Natural killer cell (primary cell): ENCODE data around the gene EYS. TPM values are rescaled to one million over a fixed set of nuclear protein-coding genes. Genes with fewer than 3 reads are reported as not detected.

Experiments used
- ATAC-seq, 3 donors: fragments of 150-1000 bp in 2 of 3; fragments of 200-7000 bp in 1 of 3; cut with Tn5 transposase; 1 replicate in 1 of 3; 2 replicates in 2 of 3; pipeline ENCODE4 v1.10.0; 2021; ENCODE audit warnings: mild to moderate bottlenecking in 2 of 3, moderate library complexity in 2 of 3
- DNase-seq, 2 donors: peaks; one replicate each; pipeline versions ENCODE4 v3.0.0 to v3.0.0-alpha.2; 2013 to 2021; ENCODE audit warnings: mixed read lengths in 1 of 2
- H3K27ac ChIP-seq: one replicate; pipeline ENCODE4 v1.5.1; 2013; ENCODE audit warnings: mild to moderate bottlenecking, low read length
- H3K27me3 ChIP-seq: one replicate; pipeline ENCODE4 v1.6.1; 2013; ENCODE audit warnings: low read length; ENCODE audit not compliant: control insufficient read depth, insufficient read depth
- H3K36me3 ChIP-seq: one replicate; pipeline ENCODE4 v1.6.1; 2013; ENCODE audit warnings: low read length; ENCODE audit not compliant: control insufficient read depth, insufficient read depth
- H3K4me1 ChIP-seq: one replicate; pipeline ENCODE4 v1.6.1; 2013; ENCODE audit warnings: low read length; ENCODE audit not compliant: control insufficient read depth, insufficient read depth
- H3K4me3 ChIP-seq: one replicate; pipeline ENCODE4 v1.5.1; 2013; ENCODE audit warnings: low read length
- H3K9me3 ChIP-seq: one replicate; pipeline ENCODE4 v1.6.1; 2013; ENCODE audit warnings: low read length; ENCODE audit not compliant: control insufficient read depth, insufficient read depth
- H3K27ac Mint-ChIP-seq, 2 donors: one replicate each; pipeline ENCODE4 v1.8.0; 2022; ENCODE audit warnings: mild to moderate bottlenecking in 2 of 2, mixed read lengths in 2 of 2, moderate library complexity in 1 of 2
- H3K27me3 Mint-ChIP-seq, 2 donors: one replicate each; pipeline ENCODE4 v1.8.0; 2022; ENCODE audit warnings: low read depth in 2 of 2, mixed read lengths in 2 of 2
- H3K36me3 Mint-ChIP-seq: one replicate; pipeline ENCODE4 v1.8.0; 2022; ENCODE audit warnings: mixed read lengths
- H3K4me1 Mint-ChIP-seq, 2 donors: one replicate each; pipeline ENCODE4 v1.8.0; 2022; ENCODE audit warnings: mixed read lengths in 2 of 2
- H3K4me3 Mint-ChIP-seq: one replicate; pipeline ENCODE4 v1.8.0; 2022; ENCODE audit warnings: mild to moderate bottlenecking, moderate library complexity, mixed read lengths
- H3K9me3 Mint-ChIP-seq, 2 donors: one replicate each; pipeline ENCODE4 v1.8.0; 2022; ENCODE audit warnings: mixed read lengths in 2 of 2
- WGBS: methylation state at CpG from one replicate; pipeline ENCODE4 v1.1.7; 2013; ENCODE audit warnings: missing lambda C conversion rate; ENCODE audit not compliant: insufficient coverage; 5-methylcytosine and 5-hydroxymethylcytosine counted together
- intact Hi-C: fragments of 100-400 bp; cut with micrococcal nuclease; formaldehyde crosslinking; loops from one replicate; pipeline ENCODE4 v1.14.2; 2022
- total RNA-seq, 4 donors: library from RNA; stranded (reverse); fragments of 120-200 nt in 1 of 4; gene quantifications; one replicate each; pipeline versions ENCODE4 v1.2.3 to v1.2.4, GENCODE V29; 2013 to 2022
- TF ChIP-seq, protein P1 (sequence below): fragments of 200-600 bp; IDR thresholded peaks from one replicate; pipeline ENCODE4 v1.8.0; 2022; ENCODE audit warnings: antibody characterized with exemption

EYS gene
- total RNA-seq, 3 donors from 2014 or later (not counting 1 experiment from before 2014, with no cell fraction given): 0.55 TPM; not detected in 2

- H3K36me3 Mint-ChIP-seq: peaks cover 15% of the 10 kb centered on the region
- no peaks in the 10 kb centered on the region for H3K36me3 ChIP-seq
- H3K4me1 Mint-ChIP-seq: no peaks in the 10 kb centered on the region
- DNase-seq: no peak
- H3K4me1 ChIP-seq: no peaks in the 10 kb centered on the region
- H3K9me3 ChIP-seq: peaks cover 8% of the 10 kb centered on the region
- intact Hi-C loops: no loop called here
- H3K27me3 Mint-ChIP-seq: no peaks in the 10 kb centered on the region
- TF ChIP-seq, protein P1, sequence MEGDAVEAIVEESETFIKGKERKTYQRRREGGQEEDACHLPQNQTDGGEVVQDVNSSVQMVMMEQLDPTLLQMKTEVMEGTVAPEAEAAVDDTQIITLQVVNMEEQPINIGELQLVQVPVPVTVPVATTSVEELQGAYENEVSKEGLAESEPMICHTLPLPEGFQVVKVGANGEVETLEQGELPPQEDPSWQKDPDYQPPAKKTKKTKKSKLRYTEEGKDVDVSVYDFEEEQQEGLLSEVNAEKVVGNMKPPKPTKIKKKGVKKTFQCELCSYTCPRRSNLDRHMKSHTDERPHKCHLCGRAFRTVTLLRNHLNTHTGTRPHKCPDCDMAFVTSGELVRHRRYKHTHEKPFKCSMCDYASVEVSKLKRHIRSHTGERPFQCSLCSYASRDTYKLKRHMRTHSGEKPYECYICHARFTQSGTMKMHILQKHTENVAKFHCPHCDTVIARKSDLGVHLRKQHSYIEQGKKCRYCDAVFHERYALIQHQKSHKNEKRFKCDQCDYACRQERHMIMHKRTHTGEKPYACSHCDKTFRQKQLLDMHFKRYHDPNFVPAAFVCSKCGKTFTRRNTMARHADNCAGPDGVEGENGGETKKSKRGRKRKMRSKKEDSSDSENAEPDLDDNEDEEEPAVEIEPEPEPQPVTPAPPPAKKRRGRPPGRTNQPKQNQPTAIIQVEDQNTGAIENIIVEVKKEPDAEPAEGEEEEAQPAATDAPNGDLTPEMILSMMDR: no peak
- H3K4me3 ChIP-seq: no peak overlapping the region
- peaks cover 20 to 29% of the 10 kb centered on the region in 2 donors for H3K9me3 Mint-ChIP-seq
- no peak for ATAC-seq
- no peak overlapping the region for H3K27ac ChIP-seq
- H3K27ac Mint-ChIP-seq: no peak overlapping the region
- no peak overlapping the region for H3K4me3 Mint-ChIP-seq
- WGBS: 87% methylated on average over 3 of the region's 3 CpGs
- no peaks in the 10 kb centered on the region for H3K27me3 ChIP-seq
These were observed 618.5 kb downstream of the EYS start for GRCh38 chr6:65088575-65088974.

GRCh38 chr6:65081756-65082155, 625.3 kb downstream of the EYS start:
- 100% methylated on average over 1 of the region's 1 CpG for WGBS
- H3K36me3 ChIP-seq: no peaks in the 10 kb centered on the region
- H3K27ac Mint-ChIP-seq: no peak overlapping the region

GRCh38 chr6:65075705-65076230, 631.3 kb downstream of the EYS start:
- H3K27me3 Mint-ChIP-seq: no peaks in the 10 kb centered on the region
- intact Hi-C loops: no loop called here
- Histone ChIP-seq H3K27me3 (no peaks in the 10 kb centered on the region), H3K36me3 (no peaks in the 10 kb centered on the region), H3K4me3 (no peak overlapping the region), H3K27ac (no peak overlapping the region), H3K9me3 (no peaks in the 10 kb centered on the region), H3K4me1 (no peaks in the 10 kb centered on the region)
- DNase-seq (no peak), ATAC-seq (no peak)
- peaks cover 13 to 14% of the 10 kb centered on the region in 2 donors for H3K9me3 Mint-ChIP-seq
- TF ChIP-seq, protein P1: no peak
- H3K27ac Mint-ChIP-seq: no peak overlapping the region
- no peaks in the 10 kb centered on the region for H3K36me3 Mint-ChIP-seq
- H3K4me3 Mint-ChIP-seq: no peak overlapping the region
- no peaks in the 10 kb centered on the region for H3K4me1 Mint-ChIP-seq

More at GRCh38 chr6:65081756-65082155, 625.3 kb downstream of the EYS start:
- Histone ChIP-seq H3K27me3 (no peaks in the 10 kb centered on the region), H3K9me3 (peaks cover 3% of the 10 kb centered on the region), H3K27ac (no peak overlapping the region), H3K4me1 (no peaks in the 10 kb centered on the region), H3K4me3 (no peak overlapping the region)
- Mint-ChIP-seq H3K4me1 (no peaks in the 10 kb centered on the region), H3K4me3 (no peak overlapping the region), H3K9me3 (peaks cover 11 to 12% of the 10 kb centered on the region in 2 donors), H3K27me3 (no peaks in the 10 kb centered on the region), H3K36me3 (peaks cover 7% of the 10 kb centered on the region)
- DNase-seq (no peak), ATAC-seq (no peak)
- intact Hi-C loops: no loop called here
- TF ChIP-seq, protein P1: no peak

DNA sequence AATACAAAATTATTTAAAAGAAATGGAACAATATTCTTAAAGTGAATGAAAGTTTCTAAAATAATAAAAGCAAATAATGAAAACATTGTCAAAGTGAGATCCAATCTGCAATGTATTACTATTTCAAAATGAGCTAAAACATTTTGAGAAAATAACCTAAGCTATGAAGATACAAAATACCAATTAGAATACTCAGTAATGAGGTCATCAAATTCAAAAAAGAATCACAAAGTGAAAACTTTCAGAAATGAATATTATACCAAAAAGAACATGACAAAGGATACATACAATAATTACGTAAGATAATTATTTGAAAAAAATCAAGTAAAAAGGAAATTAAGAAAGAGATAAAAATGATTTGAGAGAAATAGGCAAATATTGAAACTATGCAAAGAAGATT, 634.5 kb downstream of the EYS start:
- Histone ChIP-seq H3K36me3 (no peaks in the 10 kb centered on the region), H3K27me3 (no peaks in the 10 kb centered on the region), H3K27ac (no peak overlapping the region), H3K4me1 (no peaks in the 10 kb centered on the region), H3K9me3 (no peaks in the 10 kb centered on the region), H3K4me3 (no peak overlapping the region)
- DNase-seq (no peak), ATAC-seq (no peak)
- no CpG with 5 or more reads among the region's 1 CpG for WGBS
- no peaks in the 10 kb centered on the region for H3K4me1 Mint-ChIP-seq
- peaks cover 9% of the 10 kb centered on the region for H3K36me3 Mint-ChIP-seq
- TF ChIP-seq, protein P1: no peak
- no peak overlapping the region for H3K4me3 Mint-ChIP-seq
- no peaks in the 10 kb centered on the region for H3K27me3 Mint-ChIP-seq
- peaks cover 22 to 34% of the 10 kb centered on the region in 2 donors for H3K9me3 Mint-ChIP-seq
- H3K27ac Mint-ChIP-seq: no peak overlapping the region
- intact Hi-C loops: no loop called here
